Activated T-cell treated with anti-CD3 and anti-CD28 coated beads, Interleukin-2, amount 50 U/mL, for 48 hours (primary cell): ENCODE data around the gene TRIM22.
"Not testable (repeated sequence)": the region's sequence is repeated elsewhere in the genome, so short reads cannot be mapped to it uniquely, and the experiment has no call there.

Experiments used
- DNase-seq, 2 experiments: peaks; one replicate each; pipeline ENCODE4 v3.0.0-alpha.2; 2020

TRIM22 gene

GRCh38 chr11:5691964-5692361 is 2.4 kb downstream of the TRIM22 start:
- no peak for DNase-seq

DNA sequence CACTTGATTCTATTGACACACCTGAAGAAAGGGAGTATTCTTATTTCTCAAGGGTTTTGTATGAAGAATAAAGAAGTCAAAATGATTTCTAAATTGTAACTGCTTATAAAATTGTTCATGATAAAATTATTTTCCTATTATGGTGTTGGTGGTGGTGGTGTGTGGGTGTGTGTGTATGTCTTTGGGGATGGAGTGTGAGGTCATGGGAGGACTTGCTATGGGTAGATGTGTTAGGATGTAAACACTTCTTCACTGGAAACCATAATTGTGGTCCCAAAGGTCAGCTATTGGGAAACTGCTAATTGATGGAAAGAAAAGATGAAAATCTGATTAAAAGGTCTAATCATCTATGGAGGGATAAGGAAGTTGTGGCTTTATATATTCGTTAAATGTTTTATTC is 5.1 kb downstream of the TRIM22 start:
- DNase-seq = no peak

- no peak for DNase-seq
These were observed 6.0 kb downstream of the TRIM22 start for GRCh38 chr11:5695580-5695979.

DNA sequence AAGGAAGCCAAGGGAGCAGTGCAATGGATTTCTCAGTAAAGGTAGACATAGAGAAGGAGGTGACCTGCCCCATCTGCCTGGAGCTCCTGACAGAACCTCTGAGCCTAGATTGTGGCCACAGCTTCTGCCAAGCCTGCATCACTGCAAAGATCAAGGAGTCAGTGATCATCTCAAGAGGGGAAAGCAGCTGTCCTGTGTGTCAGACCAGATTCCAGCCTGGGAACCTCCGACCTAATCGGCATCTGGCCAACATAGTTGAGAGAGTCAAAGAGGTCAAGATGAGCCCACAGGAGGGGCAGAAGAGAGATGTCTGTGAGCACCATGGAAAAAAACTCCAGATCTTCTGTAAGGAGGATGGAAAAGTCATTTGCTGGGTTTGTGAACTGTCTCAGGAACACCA is 6.6 kb downstream of the TRIM22 start:
- no peak for DNase-seq

GRCh38 chr11:5698281-5698680 is 8.7 kb downstream of the TRIM22 start:
- no peak for DNase-seq

GRCh38 chr11:5700421-5701054 is 10.9 kb downstream of the TRIM22 start:
- DNase-seq = no peak

GRCh38 chr11:5701055-5701577 is 11.5 kb downstream of the TRIM22 start:
- DNase-seq = no peak

DNA sequence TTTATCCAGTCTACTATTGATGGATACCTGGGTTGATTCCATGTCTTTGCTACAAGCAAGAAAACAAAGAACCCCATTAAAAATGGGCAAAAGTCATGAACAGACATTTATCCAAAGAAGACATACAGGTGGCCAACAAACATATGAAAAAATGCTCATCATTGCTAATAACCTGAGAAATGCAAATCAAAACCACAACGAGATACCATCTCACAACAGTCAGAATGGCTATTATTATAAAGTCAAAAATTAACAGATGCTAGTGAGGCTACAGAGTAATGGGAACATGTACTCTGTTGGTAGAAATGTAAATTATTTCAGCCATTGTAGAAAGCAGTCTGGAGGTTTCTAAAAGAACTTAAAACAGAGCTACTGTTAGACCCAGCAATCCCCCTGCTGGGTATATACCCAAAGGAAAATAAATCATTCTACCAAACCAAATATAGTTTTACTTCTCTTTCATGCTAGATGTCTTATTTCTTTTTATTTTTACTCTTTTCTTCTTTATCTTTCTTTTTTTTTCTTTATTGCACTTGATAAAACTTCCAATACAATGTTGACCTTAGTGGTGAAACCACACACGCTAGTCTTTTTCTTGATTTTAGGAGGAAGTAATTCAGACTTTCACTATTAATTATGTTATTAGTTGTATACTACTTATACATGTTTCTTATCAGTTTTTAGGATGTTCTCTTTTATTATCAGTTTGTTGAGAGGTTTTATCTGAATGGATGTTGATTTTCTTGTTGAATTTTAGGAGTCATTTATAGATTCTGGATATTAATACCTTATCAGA is 14.3 kb downstream of the TRIM22 start:
- DNase-seq = no peak

- no peak for DNase-seq
These were observed 16.1 kb downstream of the TRIM22 start for GRCh38 chr11:5705688-5706087.

- no peak for DNase-seq
These were observed 22.9 kb downstream of the TRIM22 start for GRCh38 chr11:5712507-5712906.

GRCh38 chr11:5713695-5714094 is 24.1 kb downstream of the TRIM22 start:
- DNase-seq = no peak

GRCh38 chr11:5716518-5716917 is 26.9 kb downstream of the TRIM22 start:
- not testable (repeated sequence) for DNase-seq

GRCh38 chr11:5719703-5720495 is 30.3 kb downstream of the TRIM22 start:
- no peak for DNase-seq

DNA sequence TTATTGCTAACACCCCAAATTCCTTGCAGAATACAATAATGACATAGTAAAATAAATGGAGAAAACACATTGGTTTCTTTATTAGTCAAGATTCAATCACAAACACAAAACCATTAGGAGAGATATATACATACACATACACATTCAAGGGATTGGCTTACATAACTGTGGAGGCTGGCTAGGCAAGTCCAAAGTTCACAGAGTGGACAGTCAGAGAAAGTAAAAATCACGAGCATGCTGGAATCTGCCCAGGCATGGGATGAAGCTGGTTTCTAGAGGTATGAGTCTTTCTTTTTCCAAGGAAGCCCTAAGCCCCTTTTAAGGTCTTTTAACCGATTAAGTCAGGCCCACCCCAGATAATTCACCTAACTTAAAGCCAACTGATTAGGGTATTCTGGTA is 33.0 kb downstream of the TRIM22 start:
- no peak for DNase-seq

DNA sequence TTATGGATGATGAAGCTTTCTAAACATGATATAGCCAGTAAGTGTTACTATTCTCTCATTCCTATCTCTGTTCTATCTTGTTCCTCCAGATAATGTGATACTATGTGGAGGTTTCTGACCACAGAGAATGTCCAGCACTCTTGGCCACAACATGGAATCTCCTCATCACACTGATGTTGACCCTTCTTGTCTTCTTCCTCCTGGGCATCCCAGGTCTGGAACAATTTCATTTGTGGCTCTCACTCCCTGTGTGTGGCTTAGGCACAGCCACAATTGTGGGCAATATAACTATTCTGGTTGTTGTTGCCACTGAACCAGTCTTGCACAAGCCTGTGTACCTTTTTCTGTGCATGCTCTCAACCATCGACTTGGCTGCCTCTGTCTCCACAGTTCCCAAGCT is 36.8 kb downstream of the TRIM22 start:
- no peak for DNase-seq

- DNase-seq = no peak
These were observed 38.1 kb downstream of the TRIM22 start for GRCh38 chr11:5727691-5728090.

- DNase-seq = no peak
These were observed 46.8 kb downstream of the TRIM22 start, which contains the start of gene OR56B1 for GRCh38 chr11:5736396-5736795. TSS of gene OR56B1 (plus strand) at chr11:5736448. CDS start at chr11:5736517, 69 bp downstream.

GRCh38 chr11:5737091-5737490 is 47.5 kb downstream of the TRIM22 start:
- DNase-seq = no peak

- DNase-seq = no peak
These were observed 48.2 kb downstream of the TRIM22 start for GRCh38 chr11:5737670-5738392.

DNA sequence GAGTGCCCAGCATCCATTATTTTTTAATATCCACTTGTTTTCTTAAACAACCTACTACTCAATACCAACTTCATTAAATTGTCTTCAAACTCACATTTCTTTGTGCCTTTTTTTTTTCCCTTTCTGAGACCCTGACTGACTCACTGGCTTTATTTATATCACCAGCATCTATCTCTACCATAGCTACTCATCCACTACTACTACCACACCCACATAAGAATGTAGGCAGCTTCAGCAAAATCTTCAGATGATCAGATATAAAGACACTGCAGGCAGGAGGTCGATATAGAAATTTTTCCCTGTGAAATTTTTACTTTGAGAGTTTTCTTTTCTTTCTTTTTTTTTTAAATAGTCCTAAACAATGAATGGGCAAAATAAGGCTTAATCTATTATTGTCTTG is 48.8 kb downstream of the TRIM22 start:
- DNase-seq = no peak

GRCh38 chr11:5746614-5747013 is 57.0 kb downstream of the TRIM22 start:
- no peak for DNase-seq

GRCh38 chr11:5749836-5750235 is 60.2 kb downstream of the TRIM22 start:
- no peak for DNase-seq

DNA sequence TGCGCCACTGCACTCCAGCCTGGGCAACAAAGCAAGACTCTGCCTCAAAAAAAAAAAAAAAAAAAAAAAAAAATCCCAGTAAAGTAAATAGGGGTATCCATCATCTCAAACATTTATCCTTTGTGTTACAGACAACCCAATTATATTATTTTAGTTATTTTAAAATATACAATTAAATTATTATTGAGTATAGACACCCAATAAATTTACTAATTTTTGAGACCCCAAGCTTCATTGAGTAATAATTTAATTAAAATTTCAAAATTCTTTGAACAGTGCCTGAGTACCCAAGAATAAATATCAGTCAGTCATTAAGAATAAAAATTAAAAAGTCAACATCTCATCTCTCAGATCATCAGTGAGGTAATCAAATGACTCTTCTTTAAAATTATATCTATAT is 64.4 kb downstream of the TRIM22 start, which contains the start of gene OR52N4:
Gene OR52N4 (plus strand): TSS at position 301 of the 400 bp plus-strand sequence. CDS start 498 bp downstream, outside the sequence.
- no peak for DNase-seq
